Cardiac fibroblast (primary cell): ENCODE measurements around the gene TWNK.

Experiments
- DNase-seq, 2 donors: peaks; one replicate each; pipeline versions ENCODE4 v3.0.0 to v3.0.0-alpha.2; 2010; ENCODE audit warnings: low read depth in 2 of 2
- H3K4me3 ChIP-seq, 2 donors: replicated peaks in 1 of 2; 1 replicate in 1 of 2; 2 replicates in 1 of 2; pipeline ENCODE4 v1.5.1; 2011; ENCODE audit warnings: low read depth in 2 of 2, low read length in 2 of 2, mild to moderate bottlenecking in 2 of 2, moderate library complexity in 1 of 2
- CTCF ChIP-seq: IDR thresholded peaks from one replicate; pipeline ENCODE4 v1.5.1; 2011; ENCODE audit warnings: low read depth, mild to moderate bottlenecking, low read length, inconsistent platforms

Gene TWNK

GRCh38 chr10:100984672-100985177 is 2.6 kb upstream of the TWNK start:
- TF ChIP-seq CTCF: no peak
- DNase-seq: no peak
- no peak overlapping the region for H3K4me3 ChIP-seq

DNA sequence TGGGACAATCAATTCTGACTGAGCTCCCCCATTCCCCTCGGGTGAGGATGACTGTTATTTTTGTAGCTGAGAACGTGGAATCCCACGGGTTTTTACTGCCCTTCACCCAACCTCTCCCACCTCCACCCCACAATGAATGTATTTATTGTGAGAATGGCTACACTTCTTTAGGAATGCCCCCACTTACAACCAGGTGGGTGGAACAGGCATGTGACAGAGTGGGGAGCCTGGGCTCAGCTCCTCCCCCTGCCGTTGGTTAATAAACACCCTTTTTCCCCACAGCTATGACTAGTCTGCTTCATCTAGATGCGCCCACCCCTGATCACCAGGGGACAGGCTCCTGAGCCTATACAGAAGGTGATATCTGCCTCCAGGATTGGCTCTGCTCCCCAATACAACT is 2.0 kb upstream of the TWNK start:
- no peak for TF ChIP-seq CTCF
- no peak for DNase-seq
- no peak overlapping the region for H3K4me3 ChIP-seq

- H3K4me3 ChIP-seq: peak overlapping the region; percentile 97 to 100
- no peak for DNase-seq
- no peak for TF ChIP-seq CTCF
These were observed 756 bp upstream of the TWNK start for GRCh38 chr10:100986623-100986951.

DNA sequence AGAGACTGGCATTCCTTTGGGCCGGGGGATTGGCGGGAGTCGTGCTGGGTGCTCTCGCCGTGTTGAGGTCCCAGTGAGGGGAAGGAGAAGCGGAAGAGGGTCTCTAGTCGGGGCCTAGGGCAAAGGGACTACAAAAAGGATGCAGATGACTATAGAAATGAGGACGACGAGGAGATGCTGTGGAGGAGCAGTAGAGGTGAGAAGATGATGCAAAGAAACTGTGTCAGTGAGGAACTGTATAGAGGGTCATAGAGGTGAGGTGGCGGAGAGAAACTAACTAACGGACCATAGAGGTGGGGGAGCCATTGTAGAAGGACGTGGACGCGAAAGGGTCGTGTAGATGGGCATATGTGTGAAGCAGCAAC is 324 bp downstream of the TWNK start:
- no peak for DNase-seq
- peak overlapping the region; percentile 97 to 100 for H3K4me3 ChIP-seq
- no peak for TF ChIP-seq CTCF

- DNase-seq: no peak
- H3K4me3 ChIP-seq: peak overlapping the region; percentile 97 to 100
- no peak for TF ChIP-seq CTCF
These were observed 823 bp downstream of the TWNK start for GRCh38 chr10:100988166-100988565.

DNA sequence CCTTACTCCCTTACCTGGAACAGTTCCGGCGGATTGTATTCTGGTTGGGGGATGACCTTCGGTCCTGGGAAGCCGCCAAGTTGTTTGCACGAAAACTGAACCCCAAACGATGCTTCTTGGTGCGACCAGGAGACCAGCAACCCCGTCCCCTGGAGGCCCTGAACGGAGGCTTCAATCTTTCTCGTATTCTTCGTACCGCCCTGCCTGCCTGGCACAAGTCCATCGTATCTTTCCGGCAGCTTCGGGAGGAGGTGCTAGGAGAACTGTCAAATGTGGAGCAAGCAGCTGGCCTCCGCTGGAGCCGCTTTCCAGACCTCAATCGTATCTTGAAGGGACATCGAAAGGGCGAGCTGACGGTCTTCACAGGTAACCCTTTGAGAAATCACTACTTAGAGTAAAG is 1.7 kb downstream of the TWNK start:
- H3K4me3 ChIP-seq: no peak overlapping the region
- TF ChIP-seq CTCF: no peak
- no peak for DNase-seq

DNA sequence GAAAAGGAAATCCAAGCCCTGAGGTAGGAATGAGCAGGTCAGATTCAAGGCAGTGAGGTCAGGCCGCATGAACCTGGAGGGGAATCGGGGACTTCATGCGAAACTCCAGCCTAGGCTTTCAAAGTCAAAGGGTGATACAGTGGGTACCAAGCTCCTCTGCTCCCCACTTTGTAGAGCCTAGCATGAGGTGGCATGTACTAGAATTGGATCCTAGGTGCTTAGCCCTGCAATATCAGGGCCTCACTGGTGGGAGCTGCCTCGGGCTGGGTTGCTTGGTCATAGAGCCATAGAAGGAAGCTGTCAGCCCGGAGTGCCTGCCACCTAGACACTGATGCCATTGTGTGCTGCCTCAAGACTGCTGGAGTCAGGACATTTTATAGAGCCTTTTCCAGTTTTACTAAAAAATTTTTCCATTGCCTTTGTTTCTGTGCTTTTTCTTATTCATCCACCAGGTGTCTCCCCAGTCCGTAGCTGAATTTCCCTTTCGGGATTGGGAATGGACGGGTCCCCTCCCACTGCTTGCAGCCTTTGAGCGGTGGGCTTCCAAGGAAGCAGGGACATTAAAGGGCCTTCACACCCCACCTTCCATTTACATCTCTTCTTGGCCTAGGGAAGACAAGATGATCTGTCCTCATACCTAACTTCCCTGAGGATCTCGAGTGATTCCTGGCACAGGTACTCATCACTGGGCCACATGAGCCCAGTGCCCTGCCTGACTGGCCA is 6.8 kb downstream of the TWNK start:
- no peak overlapping the region for H3K4me3 ChIP-seq
- TF ChIP-seq CTCF: peak; percentile 64
- peak; percentile 57 to 58 for DNase-seq
